ENCODE results near the gene NDUFC1. TPM values are rescaled to one million over a fixed set of nuclear protein-coding genes. Genes with fewer than 3 reads are reported as not detected.

The NDUFC1 gene
- total and polyA plus RNA-seq, 4 donors: 12.4 to 192 (median 50.8) TPM

GRCh38 chr4:139279760-139280620, 22.3 kb downstream of the NDUFC1 start, which contains the start of gene MGARP:
Gene MGARP, minus strand, starts transcription at chr4:139280225. Its CDS starts 67 bp downstream, at chr4:139280158.
- no peaks in the 10 kb centered on the region for H3K9me3 ChIP-seq (ENCODE audit: control insufficient read depth in 4 of 4, low read length in 3 of 4)
- no peak for DNase-seq (ENCODE audit: low spot score)
- 9% methylated on average over 51 of the region's 51 CpGs for WGBS
- no peak within 1 kb of the TSS for H3K27ac ChIP-seq (ENCODE audit: low read depth in 1 of 2, low read length in 2 of 2)
- H3K36me3 ChIP-seq (ENCODE audit: control insufficient read depth in 4 of 4, insufficient read depth in 3 of 4, low read depth in 1 of 4, low read length in 3 of 4): no peaks in the 10 kb centered on the region
- H3K4me1 ChIP-seq (ENCODE audit: control insufficient read depth in 4 of 4, insufficient read depth in 4 of 4, low read length in 3 of 4): peaks cover 5 to 16% (median 11%) of the 10 kb centered on the region in 4 donors
- peak within 1 kb of the TSS; percentile 10 to 45 (median 23) for H3K4me3 ChIP-seq (ENCODE audit: low read depth in 1 of 3, low read length in 3 of 3)
- peaks cover 0 to 5% (median 0%) of the 10 kb centered on the region in 4 donors for H3K27me3 ChIP-seq (ENCODE audit: control insufficient read depth in 4 of 4, insufficient read depth in 4 of 4, low read length in 3 of 4)
- no peak within 1 kb of the TSS for H3K9ac ChIP-seq (ENCODE audit: low read depth in 1 of 2, low read length in 2 of 2)
- TF ChIP-seq TAF1 (conservative IDR thresholded peaks at IDR 0.05): no peak

GRCh38 chr4:139278912-139279759, 23.1 kb downstream of the NDUFC1 start:
- Histone ChIP-seq H3K4me1 (ENCODE audit: control insufficient read depth in 4 of 4, insufficient read depth in 4 of 4, low read length in 3 of 4) (peaks cover 5 to 16% (median 11%) of the 10 kb centered on the region in 4 donors), H3K27ac (ENCODE audit: low read depth in 1 of 2, low read length in 2 of 2) (no peak overlapping the region), H3K4me3 (ENCODE audit: low read depth in 1 of 3, low read length in 3 of 3) (peak overlapping the region in 2 of 3 donors; percentile 23 to 45), H3K36me3 (ENCODE audit: control insufficient read depth in 4 of 4, insufficient read depth in 3 of 4, low read depth in 1 of 4, low read length in 3 of 4) (no peaks in the 10 kb centered on the region), H3K9me3 (ENCODE audit: control insufficient read depth in 4 of 4, low read length in 3 of 4) (no peaks in the 10 kb centered on the region), H3K9ac (ENCODE audit: low read depth in 1 of 2, low read length in 2 of 2) (no peak overlapping the region), H3K27me3 (ENCODE audit: control insufficient read depth in 4 of 4, insufficient read depth in 4 of 4, low read length in 3 of 4) (peaks cover 0 to 5% (median 0%) of the 10 kb centered on the region in 4 donors)
- TF ChIP-seq FOXA1 (IDR thresholded peaks at IDR 0.05) (no peak), HNF4G (IDR thresholded peaks at IDR 0.05) (no peak), MAX (IDR thresholded peaks at IDR 0.05) (no peak), HNF4A (conservative IDR thresholded peaks at IDR 0.05) (no peak), TAF1 (conservative IDR thresholded peaks at IDR 0.05) (no peak), YY1 (IDR thresholded peaks at IDR 0.05) (no peak), ATF3 (IDR thresholded peaks at IDR 0.05) (no peak)
- DNase-seq (ENCODE audit: low spot score): no peak
- WGBS: 17% methylated on average over 40 of the region's 40 CpGs

- Histone ChIP-seq H3K4me3 (ENCODE audit: low read depth in 1 of 3, low read length in 3 of 3) (no peak overlapping the region), H3K9me3 (ENCODE audit: control insufficient read depth in 4 of 4, low read length in 3 of 4) (no peaks in the 10 kb centered on the region), H3K4me1 (ENCODE audit: control insufficient read depth in 4 of 4, insufficient read depth in 4 of 4, low read length in 3 of 4) (peaks cover 5 to 16% (median 11%) of the 10 kb centered on the region in 4 donors), H3K27ac (ENCODE audit: low read depth in 1 of 2, low read length in 2 of 2) (no peak overlapping the region), H3K9ac (ENCODE audit: low read depth in 1 of 2, low read length in 2 of 2) (no peak overlapping the region), H3K27me3 (ENCODE audit: control insufficient read depth in 4 of 4, insufficient read depth in 4 of 4, low read length in 3 of 4) (peaks cover 0 to 5% (median 0%) of the 10 kb centered on the region in 4 donors), H3K36me3 (ENCODE audit: control insufficient read depth in 4 of 4, insufficient read depth in 3 of 4, low read depth in 1 of 4, low read length in 3 of 4) (no peaks in the 10 kb centered on the region)
- no peak for DNase-seq (ENCODE audit: low spot score)
- WGBS: 61% methylated on average over 16 of the region's 16 CpGs
- TF ChIP-seq JUND (IDR thresholded peaks at IDR 0.05) (no peak), CTCF (IDR thresholded peaks at IDR 0.05; ENCODE audit: low read depth, low read length, missing input control) (no peak), RXRA (IDR thresholded peaks at IDR 0.05) (no peak), ZBTB33 (IDR thresholded peaks at IDR 0.05) (no peak), YY1 (IDR thresholded peaks at IDR 0.05) (no peak), HNF4A (conservative IDR thresholded peaks at IDR 0.05) (no peak), FOXA1 (IDR thresholded peaks at IDR 0.05) (no peak), NR2F2 (IDR thresholded peaks at IDR 0.05) (no peak), HNF4G (IDR thresholded peaks at IDR 0.05) (no peak)
Measured at GRCh38 chr4:139278485-139278884, 23.8 kb downstream of the NDUFC1 start.

Measured in liver (tissue), 9 donors.